K562 (cell line): ENCODE data around the gene G6PC1. TPM values are rescaled to one million over a fixed set of nuclear protein-coding genes. Genes with fewer than 3 reads are reported as not detected.
"Not testable (repeated sequence)": the region's sequence is repeated elsewhere in the genome, so short reads cannot be mapped to it uniquely, and the experiment has no call there.

Experiments
- ATAC-seq: fragments of 200-7000 bp; cut with Tn5 transposase; 3 replicates; pipeline ENCODE4 v1.9.1; 2020; ENCODE audit warnings: moderate library complexity
- BruUV-seq: library from RNA; stranded (reverse); fragments of 400-500 nt; replicated peaks from 2 replicates; lab custom pipeline; 2021; lab: Mats Ljungman, UMichigan
- CTCF ChIA-PET: fragments of 300-600 bp; formaldehyde crosslinking; extraction: SDS; loops from one replicate; lab custom pipeline; 2021; ENCODE audit warnings: low intra/inter-chr PET ratio; lab: Yijun Ruan, JAX
- POLR2A ChIA-PET: fragments of 300-600, 350-650 bp; sonication (Branson Sonifier 250); formaldehyde crosslinking; extraction: SDS; loops from one replicate; lab custom pipeline; 2021; ENCODE audit warnings: antibody characterized with exemption, inconsistent platforms; lab: Yijun Ruan, JAX
- DNase-seq, 4 experiments: peaks; one replicate each; pipeline versions ENCODE4 v3.0.0 to v3.0.0-alpha.2; 2011 to 2018; ENCODE audit warnings: low spot score in 3 of 4, mixed read lengths in 3 of 4; ENCODE audit errors: extremely low read depth in 1 of 4
- FAIRE-seq: peaks from 2 replicates; lab custom pipeline; 2011; peaks lifted over from hg19 to GRCh38; lab: Jason Lieb, UNC
- H2AFZ ChIP-seq: 2 replicates; pipeline ENCODE4 v1.6.0; 2011; ENCODE audit warnings: low read depth, low read length, control low read depth, inconsistent platforms
- H3K27ac ChIP-seq: fragments of 200-600 bp; 3 replicates; pipeline ENCODE4 v1.8.0; 2011; ENCODE audit warnings: low read depth, mild to moderate bottlenecking, control low read depth, inconsistent platforms, low read length, moderate library complexity, mixed read lengths; ENCODE audit errors: extremely low read depth
- H3K27me3 ChIP-seq, 2 experiments: fragments of 300-600 bp in 1 of 2; 2 replicates in 1 of 2; 3 replicates in 1 of 2; pipeline versions ENCODE4 v1.6.0 to v1.8.0; 2011; ENCODE audit warnings: inconsistent platforms in 2 of 2, low read length in 2 of 2, mild to moderate bottlenecking in 1 of 2, mixed read lengths in 1 of 2, moderate library complexity in 1 of 2; ENCODE audit not compliant: control insufficient read depth in 2 of 2, insufficient read depth in 2 of 2
- H3K36me3 ChIP-seq: fragments of 300-600 bp; 3 replicates; pipeline ENCODE4 v1.8.0; 2011; ENCODE audit warnings: mild to moderate bottlenecking, low read length, inconsistent platforms; ENCODE audit not compliant: control insufficient read depth, insufficient read depth
- H3K4me1 ChIP-seq, 2 experiments: fragments of 200-600 bp in 1 of 2; replicated peaks in 1 of 2; 2 replicates in 1 of 2; 3 replicates in 1 of 2; pipeline versions ENCODE4 v1.5.1 to v1.8.0; 2011; ENCODE audit warnings: inconsistent platforms in 2 of 2, low read length in 2 of 2, mild to moderate bottlenecking in 1 of 2, mixed read lengths in 1 of 2, moderate library complexity in 1 of 2; ENCODE audit not compliant: control insufficient read depth in 2 of 2, insufficient read depth in 2 of 2
- H3K4me2 ChIP-seq: 2 replicates; pipeline ENCODE4 v1.6.1; 2011; ENCODE audit warnings: low read length, control low read depth, inconsistent platforms, mixed read lengths; ENCODE audit not compliant: insufficient read depth
- H3K4me3 ChIP-seq: fragments of 200-600 bp; sonication (generic), shearing (Covaris generic); 2 replicates; pipeline ENCODE4 v1.5.1; 2016; ENCODE audit warnings: control low read depth, inconsistent platforms
- H3K79me2 ChIP-seq: fragments of 200-600 bp; 3 replicates; pipeline ENCODE4 v1.8.0; 2011; ENCODE audit warnings: low read length, inconsistent platforms; ENCODE audit not compliant: control insufficient read depth, insufficient read depth
- H3K9ac ChIP-seq, 2 experiments: 2 replicates each; pipeline versions ENCODE4 v1.6.0 to v1.6.1; 2011; ENCODE audit warnings: low read depth in 2 of 2, low read length in 2 of 2, control low read depth in 1 of 2, inconsistent platforms in 1 of 2, mild to moderate bottlenecking in 1 of 2, mixed read lengths in 1 of 2; ENCODE audit not compliant: insufficient read depth in 1 of 2
- H3K9me1 ChIP-seq: one replicate; pipeline ENCODE4 v1.6.0; 2011; ENCODE audit warnings: inconsistent platforms, mild to moderate bottlenecking, low read length, moderate library complexity; ENCODE audit not compliant: control insufficient read depth, insufficient read depth
- H3K9me3 ChIP-seq: replicated peaks from 2 replicates; pipeline ENCODE4 v1.5.1; 2011; ENCODE audit warnings: low read depth, low read length, inconsistent platforms; ENCODE audit not compliant: control insufficient read depth, insufficient read depth
- H4K20me1 ChIP-seq: replicated peaks from 2 replicates; pipeline ENCODE4 v1.6.1; 2011; ENCODE audit warnings: low read length, inconsistent platforms, mixed read lengths; ENCODE audit not compliant: control insufficient read depth, insufficient read depth
- ADNP ChIP-seq: fragments of 200-800 bp; sonication (Bioruptor generic); IDR thresholded peaks from 2 replicates; pipeline ENCODE4 v1.6.1; 2016; ENCODE audit warnings: missing genetic modification characterization, missing compliant biosample characterization
- CBFA2T3 ChIP-seq: fragments of 450-650 bp; IDR thresholded peaks from 2 replicates; pipeline ENCODE4 v1.6.1; 2017
- KDM1A ChIP-seq, 2 experiments: fragments of 450-650 bp; IDR thresholded peaks; 2 replicates each; pipeline ENCODE4 v1.6.1; 2016; ENCODE audit warnings: mild to moderate bottlenecking in 2 of 2
- WGBS: fragments of 100-300 bp; shearing (Covaris generic); methylation state at CpG from one replicate; pipeline ENCODE4 v1.1.6; 2016; ENCODE audit warnings: low coverage, mixed read lengths; ENCODE audit not compliant: insufficient coverage; ENCODE audit errors: missing lambda C conversion rate; 5-methylcytosine and 5-hydroxymethylcytosine counted together
- in situ Hi-C: fragments of 300-500 bp; cut with MboI; formaldehyde crosslinking; loops from 4 replicates; pipeline ENCODE4 v1.15.0; 2018; ENCODE audit warnings: inconsistent platforms, mixed read lengths
- intact Hi-C: fragments of 100-400 bp; cut with micrococcal nuclease; formaldehyde crosslinking; loops from 2 replicates; pipeline ENCODE4 v1.14.2; 2022
- polyA plus RNA-seq, 8 experiments: library from polyadenylated mRNA; depleted of rRNA in 4 of 8; stranded (reverse) in 5 of 8; unstranded in 3 of 8; fragments of >200 nt; fragmentation: Nextera tagmentation in 2 of 8; fragmentation: Illumina TruSeq in 1 of 8; extraction: Ambion mirVana in 2 of 8; extraction: Trizol in 1 of 8; gene quantifications; 2 replicates each; pipeline versions ENCODE4 v1.2.1 to v1.2.3, GENCODE V29; 2011 to 2014; ENCODE audit warnings: inconsistent platforms in 1 of 8, missing spikeins in 1 of 8
- total RNA-seq, 7 experiments: library from RNA; depleted of rRNA in 6 of 7; stranded (reverse); fragments of >200 nt in 6 of 7; fragmentation: Illumina TruSeq in 2 of 7; extraction: Trizol in 2 of 7; gene quantifications; 2 replicates each; pipeline versions ENCODE4 v1.2.1 to v1.2.3, GENCODE V29; 2011 to 2021; ENCODE audit warnings: low replicate concordance in 1 of 7

The G6PC1 gene
- total and polyA plus RNA-seq, 9 of the 15 experiments (the other 6 are each of a cell fraction or from before 2014, with no cell fraction given): not detected

DNA sequence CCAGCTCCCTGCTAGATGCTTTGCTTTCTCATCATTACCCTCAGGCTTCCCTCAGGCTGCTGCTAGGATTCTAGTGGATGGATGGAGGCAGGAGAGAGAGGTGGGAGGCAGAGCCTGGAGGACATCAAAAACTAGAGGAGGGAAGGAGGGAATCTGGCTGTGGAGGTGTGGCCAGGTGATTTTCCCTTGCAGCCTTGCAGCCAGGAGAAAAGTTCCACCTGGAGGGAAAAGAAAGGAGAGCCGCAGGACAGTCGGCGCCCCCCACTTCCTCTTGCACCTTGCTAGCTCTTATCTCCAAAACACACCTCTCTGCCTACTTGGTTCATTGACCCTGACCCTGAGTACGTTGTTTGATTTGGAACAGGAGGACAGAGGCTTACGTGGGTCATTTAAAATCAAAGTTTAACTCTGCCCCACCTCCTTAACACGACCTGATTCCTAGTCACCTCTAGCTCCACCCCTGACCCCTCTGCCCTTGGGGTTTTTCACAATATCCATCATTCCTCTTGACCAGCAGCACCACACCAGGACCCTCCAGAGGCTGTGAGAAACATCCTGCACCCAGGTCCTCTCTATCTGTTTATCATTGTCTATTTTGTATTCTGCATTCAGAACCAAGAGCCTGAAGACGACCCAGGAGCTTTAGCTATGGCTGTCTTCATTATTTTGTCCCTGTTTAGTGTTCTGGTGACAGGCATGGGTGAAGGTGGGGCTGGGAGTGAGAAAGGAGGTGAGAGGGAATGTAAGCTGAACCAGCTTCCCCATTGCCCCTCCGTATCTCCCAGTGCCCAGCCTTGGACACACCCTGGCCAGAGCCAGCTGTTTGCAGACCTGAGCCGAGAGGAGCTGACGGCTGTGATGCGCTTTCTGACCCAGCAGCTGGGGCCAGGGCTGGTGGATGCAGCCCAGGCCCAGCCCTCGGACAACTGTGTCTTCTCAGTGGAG is 33.7 kb upstream of the G6PC1 start:
- intact Hi-C loops: no loop called here
- DNase-seq (no peak), ATAC-seq (no peak)
- 0 out of 2 replicates have a peak, but pooled peaks have one; percentile 10 for TF ChIP-seq CBFA2T3
- TF ChIP-seq ADNP (tag): no peak
- TF ChIP-seq KDM1A (IDR thresholded peaks at IDR 0.05): peak in 1 of 2 experiments; percentile 19; a peak in 2 of 4 replicates
- TF ChIP-seq, all 486 proteins: peak for 2
- Histone ChIP-seq H3K36me3 (no peaks in the 10 kb centered on the region), H3K4me1 (peaks cover 0 to 5% of the 10 kb centered on the region in 2 experiments; a peak in 1 of 5 replicates), H3K4me3 (no peak overlapping the region), H3K9ac (no peak overlapping the region), H4K20me1 (no peaks in the 10 kb centered on the region), H3K9me3 (0 out of 2 replicates have a peak, but pooled peaks cover 1% of the 10 kb centered on the region), H3K9me1 (no peaks in the 10 kb centered on the region), H3K4me2 (no peak overlapping the region), H3K79me2 (no peaks in the 10 kb centered on the region), H2AFZ (no peak overlapping the region), H3K27ac (no peak overlapping the region), H3K27me3 (peaks cover 23 to 44% of the 10 kb centered on the region in 2 experiments; a peak in 4 of 5 replicates)
- ChIA-PET CTCF (no interaction called here), POLR2A (interaction anchor here (0.5 to 2.0 kb wide), 4 partner anchors 9 to 1461 kb away, joined by 3 to 6 read pairs (median 3); no protein-coding TSS in a partner anchor)
- in situ Hi-C loops: no loop called here
- FAIRE-seq: no peak
- BruUV-seq: no TSS peak
- 1% methylated on average over 9 of the region's 12 CpGs for WGBS

DNA sequence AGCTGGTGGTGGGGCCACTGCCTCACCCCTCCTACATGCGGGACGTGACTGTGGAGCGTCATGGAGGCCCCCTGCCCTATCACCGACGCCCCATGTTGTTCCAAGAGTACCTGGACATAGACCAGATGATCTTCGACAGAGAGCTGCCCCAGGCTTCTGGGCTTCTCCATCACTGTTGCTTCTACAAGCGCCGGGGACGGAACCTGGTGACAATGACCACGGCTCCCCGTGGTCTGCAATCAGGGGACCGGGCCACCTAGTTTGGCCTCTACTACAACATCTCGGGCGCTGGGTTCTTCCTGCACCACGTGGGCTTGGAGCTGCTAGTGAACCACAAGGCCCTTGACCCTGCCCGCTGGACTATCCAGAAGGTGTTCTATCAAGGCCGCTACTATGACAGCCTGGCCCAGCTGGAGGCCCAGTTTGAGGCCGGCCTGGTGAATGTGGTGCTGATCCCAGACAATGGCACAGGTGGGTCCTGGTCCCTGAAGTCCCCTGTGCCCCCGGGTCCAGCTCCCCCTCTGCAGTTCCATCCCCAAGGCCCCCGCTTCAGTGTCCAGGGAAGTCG is 32.8 kb upstream of the G6PC1 start:
- H3K4me2 ChIP-seq, H3K36me3 ChIP-seq, POLR2A ChIA-PET, intact Hi-C loops, H3K27ac ChIP-seq, FAIRE-seq, CTCF ChIA-PET, H3K9ac ChIP-seq, H3K9me1 ChIP-seq, H3K4me3 ChIP-seq, H3K9me3 ChIP-seq, BruUV-seq, H3K79me2 ChIP-seq, DNase-seq, H4K20me1 ChIP-seq, in situ Hi-C loops, H2AFZ ChIP-seq, ATAC-seq: not testable (repeated sequence)
- H3K27me3 ChIP-seq: peaks cover 29 to 52% of the 10 kb centered on the region in 2 experiments; a peak in 4 of 5 replicates
- H3K4me1 ChIP-seq: peaks cover 0 to 11% of the 10 kb centered on the region in 2 experiments; a peak in 1 of 5 replicates
- 31% methylated on average over 18 of the region's 21 CpGs for WGBS
